Natural killer cell (primary cell): ENCODE data around the gene CARS1. TPM values are rescaled to one million over a fixed set of nuclear protein-coding genes. Genes with fewer than 3 reads are reported as not detected.

Source experiments
- ATAC-seq, 3 donors: fragments of 150-1000 bp in 2 of 3; fragments of 200-7000 bp in 1 of 3; cut with Tn5 transposase; 1 replicate in 1 of 3; 2 replicates in 2 of 3; pipeline ENCODE4 v1.10.0; 2021; ENCODE audit warnings: mild to moderate bottlenecking in 2 of 3, moderate library complexity in 2 of 3
- DNase-seq, 2 donors: peaks; one replicate each; pipeline versions ENCODE4 v3.0.0 to v3.0.0-alpha.2; 2013 to 2021; ENCODE audit warnings: mixed read lengths in 1 of 2
- H3K27ac ChIP-seq: one replicate; pipeline ENCODE4 v1.5.1; 2013; ENCODE audit warnings: mild to moderate bottlenecking, low read length
- H3K27me3 ChIP-seq: one replicate; pipeline ENCODE4 v1.6.1; 2013; ENCODE audit warnings: low read length; ENCODE audit not compliant: control insufficient read depth, insufficient read depth
- H3K36me3 ChIP-seq: one replicate; pipeline ENCODE4 v1.6.1; 2013; ENCODE audit warnings: low read length; ENCODE audit not compliant: control insufficient read depth, insufficient read depth
- H3K4me1 ChIP-seq: one replicate; pipeline ENCODE4 v1.6.1; 2013; ENCODE audit warnings: low read length; ENCODE audit not compliant: control insufficient read depth, insufficient read depth
- H3K4me3 ChIP-seq: one replicate; pipeline ENCODE4 v1.5.1; 2013; ENCODE audit warnings: low read length
- H3K9me3 ChIP-seq: one replicate; pipeline ENCODE4 v1.6.1; 2013; ENCODE audit warnings: low read length; ENCODE audit not compliant: control insufficient read depth, insufficient read depth
- H3K27ac Mint-ChIP-seq, 2 donors: one replicate each; pipeline ENCODE4 v1.8.0; 2022; ENCODE audit warnings: mild to moderate bottlenecking in 2 of 2, mixed read lengths in 2 of 2, moderate library complexity in 1 of 2
- H3K27me3 Mint-ChIP-seq, 2 donors: one replicate each; pipeline ENCODE4 v1.8.0; 2022; ENCODE audit warnings: low read depth in 2 of 2, mixed read lengths in 2 of 2
- H3K36me3 Mint-ChIP-seq: one replicate; pipeline ENCODE4 v1.8.0; 2022; ENCODE audit warnings: mixed read lengths
- H3K4me1 Mint-ChIP-seq, 2 donors: one replicate each; pipeline ENCODE4 v1.8.0; 2022; ENCODE audit warnings: mixed read lengths in 2 of 2
- H3K4me3 Mint-ChIP-seq: one replicate; pipeline ENCODE4 v1.8.0; 2022; ENCODE audit warnings: mild to moderate bottlenecking, moderate library complexity, mixed read lengths
- H3K9me3 Mint-ChIP-seq, 2 donors: one replicate each; pipeline ENCODE4 v1.8.0; 2022; ENCODE audit warnings: mixed read lengths in 2 of 2
- WGBS: methylation state at CpG from one replicate; pipeline ENCODE4 v1.1.7; 2013; ENCODE audit warnings: missing lambda C conversion rate; ENCODE audit not compliant: insufficient coverage; 5-methylcytosine and 5-hydroxymethylcytosine counted together
- intact Hi-C: fragments of 100-400 bp; cut with micrococcal nuclease; formaldehyde crosslinking; loops from one replicate; pipeline ENCODE4 v1.14.2; 2022
- total RNA-seq, 4 donors: library from RNA; stranded (reverse); fragments of 120-200 nt in 1 of 4; gene quantifications; one replicate each; pipeline versions ENCODE4 v1.2.3 to v1.2.4, GENCODE V29; 2013 to 2022
- TF ChIP-seq, protein P1 (sequence below): fragments of 200-600 bp; IDR thresholded peaks from one replicate; pipeline ENCODE4 v1.8.0; 2022; ENCODE audit warnings: antibody characterized with exemption

Gene CARS1
- total RNA-seq, 3 donors from 2014 or later (not counting 1 experiment from before 2014, with no cell fraction given) = 47.9 to 51.3 (median 50.3) TPM

GRCh38 chr11:2981130-2981529 is 76.1 kb downstream of the CARS1 start:
- Mint-ChIP-seq H3K4me1 (peaks cover 31 to 51% of the 10 kb centered on the region in 2 donors), H3K36me3 (no peaks in the 10 kb centered on the region), H3K27me3 (no peaks in the 10 kb centered on the region), H3K27ac (peak overlapping the region in 1 of 2 donors; percentile 60), H3K9me3 (no peaks in the 10 kb centered on the region), H3K4me3 (no peak overlapping the region)
- Histone ChIP-seq H3K4me1 (peaks cover 27% of the 10 kb centered on the region), H3K9me3 (no peaks in the 10 kb centered on the region), H3K27ac (no peak overlapping the region), H3K27me3 (no peaks in the 10 kb centered on the region), H3K36me3 (peaks cover 32% of the 10 kb centered on the region), H3K4me3 (no peak overlapping the region)
- TF ChIP-seq, protein P1, sequence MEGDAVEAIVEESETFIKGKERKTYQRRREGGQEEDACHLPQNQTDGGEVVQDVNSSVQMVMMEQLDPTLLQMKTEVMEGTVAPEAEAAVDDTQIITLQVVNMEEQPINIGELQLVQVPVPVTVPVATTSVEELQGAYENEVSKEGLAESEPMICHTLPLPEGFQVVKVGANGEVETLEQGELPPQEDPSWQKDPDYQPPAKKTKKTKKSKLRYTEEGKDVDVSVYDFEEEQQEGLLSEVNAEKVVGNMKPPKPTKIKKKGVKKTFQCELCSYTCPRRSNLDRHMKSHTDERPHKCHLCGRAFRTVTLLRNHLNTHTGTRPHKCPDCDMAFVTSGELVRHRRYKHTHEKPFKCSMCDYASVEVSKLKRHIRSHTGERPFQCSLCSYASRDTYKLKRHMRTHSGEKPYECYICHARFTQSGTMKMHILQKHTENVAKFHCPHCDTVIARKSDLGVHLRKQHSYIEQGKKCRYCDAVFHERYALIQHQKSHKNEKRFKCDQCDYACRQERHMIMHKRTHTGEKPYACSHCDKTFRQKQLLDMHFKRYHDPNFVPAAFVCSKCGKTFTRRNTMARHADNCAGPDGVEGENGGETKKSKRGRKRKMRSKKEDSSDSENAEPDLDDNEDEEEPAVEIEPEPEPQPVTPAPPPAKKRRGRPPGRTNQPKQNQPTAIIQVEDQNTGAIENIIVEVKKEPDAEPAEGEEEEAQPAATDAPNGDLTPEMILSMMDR = no peak
- ATAC-seq (no peak), DNase-seq (no peak)
- 87% methylated on average over 8 of the region's 8 CpGs for WGBS
- intact Hi-C loops = no loop called here

DNA sequence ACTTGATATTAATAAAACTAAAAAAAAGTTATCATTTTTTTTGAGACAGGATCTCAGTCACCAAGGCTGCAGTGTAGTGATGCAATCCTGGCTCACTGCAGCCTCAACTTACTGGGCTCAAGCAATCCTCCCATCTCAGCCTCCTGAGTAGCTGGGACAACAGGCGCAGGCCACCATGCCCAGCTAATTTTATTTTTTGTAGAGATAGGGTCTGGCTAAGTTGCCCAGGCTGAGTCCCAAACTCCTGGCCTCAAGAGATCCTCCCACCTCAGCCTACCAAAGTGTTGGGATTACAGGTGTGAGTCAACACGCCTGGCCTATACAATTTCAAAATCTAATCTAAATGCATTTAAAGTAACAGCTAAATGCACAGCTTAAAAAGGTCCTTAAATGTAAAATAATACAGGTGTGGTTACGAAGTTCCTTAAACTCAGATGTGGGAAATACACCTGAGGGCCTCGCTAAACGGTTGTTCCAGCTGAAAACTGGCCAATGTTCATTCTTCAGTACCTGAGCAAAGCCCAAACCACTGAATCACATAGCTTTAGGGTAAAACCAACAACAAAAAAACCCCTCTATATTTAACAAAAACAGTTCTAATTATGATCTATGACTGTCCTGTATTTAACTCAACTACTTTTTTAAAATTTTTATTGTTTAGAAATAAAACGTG is 76.9 kb downstream of the CARS1 start:
- Histone ChIP-seq H3K4me3 (no peak overlapping the region), H3K27ac (no peak overlapping the region), H3K9me3 (no peaks in the 10 kb centered on the region), H3K36me3 (peaks cover 39% of the 10 kb centered on the region), H3K4me1 (peaks cover 24% of the 10 kb centered on the region), H3K27me3 (no peaks in the 10 kb centered on the region)
- no peak overlapping the region for H3K27ac Mint-ChIP-seq
- H3K4me1 Mint-ChIP-seq = peaks cover 31 to 51% of the 10 kb centered on the region in 2 donors
- TF ChIP-seq, protein P1 = no peak
- no peaks in the 10 kb centered on the region for H3K9me3 Mint-ChIP-seq
- WGBS = 90% methylated on average over 3 of the region's 6 CpGs
- intact Hi-C loops = no loop called here
- H3K4me3 Mint-ChIP-seq = no peak overlapping the region
- ATAC-seq (no peak), DNase-seq (no peak)
- no peaks in the 10 kb centered on the region for H3K27me3 Mint-ChIP-seq
- H3K36me3 Mint-ChIP-seq = no peaks in the 10 kb centered on the region

GRCh38 chr11:2977113-2977512 is 80.1 kb downstream of the CARS1 start:
- H3K4me1 Mint-ChIP-seq = peaks cover 15 to 28% of the 10 kb centered on the region in 2 donors
- H3K4me3 Mint-ChIP-seq = no peak overlapping the region
- no peaks in the 10 kb centered on the region for H3K27me3 ChIP-seq
- H3K9me3 Mint-ChIP-seq = no peaks in the 10 kb centered on the region
- no peak overlapping the region for H3K4me3 ChIP-seq
- H3K36me3 Mint-ChIP-seq = no peaks in the 10 kb centered on the region
- H3K27ac Mint-ChIP-seq = peak overlapping the region in 1 of 2 donors; percentile 17
- no peaks in the 10 kb centered on the region for H3K27me3 Mint-ChIP-seq
- H3K27ac ChIP-seq = no peak overlapping the region
- WGBS = 89% methylated on average over 7 of the region's 7 CpGs
- H3K9me3 ChIP-seq = no peaks in the 10 kb centered on the region
- peaks cover 8% of the 10 kb centered on the region for H3K4me1 ChIP-seq
- DNase-seq = no peak
- intact Hi-C loops = loop anchor here (5.0 kb wide), 1 partner anchor 45 kb away; no protein-coding TSS in a partner anchor
- TF ChIP-seq, protein P1 = no peak
- peaks cover 62% of the 10 kb centered on the region for H3K36me3 ChIP-seq
- no peak for ATAC-seq
